Measurements from ENCODE around the gene SLC39A9. TPM values are rescaled to one million over a fixed set of nuclear protein-coding genes. Genes with fewer than 3 reads are reported as not detected.
A peak's percentile ranks its signal among the peaks of the same experiment; 100 is the strongest.

The SLC39A9 gene
- total RNA-seq, 6 donors from 2014 or later: 17.8 to 70.4 (median 54.0) TPM

- H3K27ac ChIP-seq: peak overlapping the region in 3 of 4 donors; percentile 18 to 53 (median 52)
- WGBS, 2 donors: 48 to 50% methylated on average over 1 of the region's 1 CpG
- H3K9me3 ChIP-seq: no peaks in the 10 kb centered on the region
- peaks cover 0 to 17% (median 0%) of the 10 kb centered on the region in 4 donors for H3K4me1 ChIP-seq
- no peak overlapping the region for H3K4me3 ChIP-seq
- ATAC-seq (ENCODE audit: low FRiP score in 2 of 2) (peak; percentile 6 to 71), DNase-seq (peak in 1 of 2 donors; percentile 45)
- no peaks in the 10 kb centered on the region for H3K27me3 ChIP-seq
- no peaks in the 10 kb centered on the region for H3K36me3 ChIP-seq
- TF ChIP-seq EP300 (IDR thresholded peaks at IDR 0.05) (no peak), POLR2AphosphoS5 (IDR thresholded peaks at IDR 0.05) (no peak), POLR2A (IDR thresholded peaks at IDR 0.05) (no peak)
- TF ChIP-seq, protein P1, sequence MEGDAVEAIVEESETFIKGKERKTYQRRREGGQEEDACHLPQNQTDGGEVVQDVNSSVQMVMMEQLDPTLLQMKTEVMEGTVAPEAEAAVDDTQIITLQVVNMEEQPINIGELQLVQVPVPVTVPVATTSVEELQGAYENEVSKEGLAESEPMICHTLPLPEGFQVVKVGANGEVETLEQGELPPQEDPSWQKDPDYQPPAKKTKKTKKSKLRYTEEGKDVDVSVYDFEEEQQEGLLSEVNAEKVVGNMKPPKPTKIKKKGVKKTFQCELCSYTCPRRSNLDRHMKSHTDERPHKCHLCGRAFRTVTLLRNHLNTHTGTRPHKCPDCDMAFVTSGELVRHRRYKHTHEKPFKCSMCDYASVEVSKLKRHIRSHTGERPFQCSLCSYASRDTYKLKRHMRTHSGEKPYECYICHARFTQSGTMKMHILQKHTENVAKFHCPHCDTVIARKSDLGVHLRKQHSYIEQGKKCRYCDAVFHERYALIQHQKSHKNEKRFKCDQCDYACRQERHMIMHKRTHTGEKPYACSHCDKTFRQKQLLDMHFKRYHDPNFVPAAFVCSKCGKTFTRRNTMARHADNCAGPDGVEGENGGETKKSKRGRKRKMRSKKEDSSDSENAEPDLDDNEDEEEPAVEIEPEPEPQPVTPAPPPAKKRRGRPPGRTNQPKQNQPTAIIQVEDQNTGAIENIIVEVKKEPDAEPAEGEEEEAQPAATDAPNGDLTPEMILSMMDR (IDR thresholded peaks at IDR 0.05): no peak
Measured at GRCh38 chr14:69506241-69506595, 107.7 kb downstream of the SLC39A9 start.

Other genes starting within 250 kb of the SLC39A9 start
- gene DCAF5, start 245.6 kb upstream of the SLC39A9 start, total RNA-seq: 10 to 100 TPM; 37.7 to 78.6 (median 49.0) TPM
- gene EXD2, start 207.2 kb upstream of the SLC39A9 start, total RNA-seq: 10 to 100 TPM; 18.4 to 30.4 (median 21.1) TPM
- 1 to 10 TPM in 3 of 6 donors, under 1 TPM in 3; under 0.01 to 8.4 (median 1.3) TPM for gene GALNT16, start 138.5 kb upstream of the SLC39A9 start, total RNA-seq
- 100 to 1,000 TPM in 2 of 6 donors, 10 to 100 TPM in 4; 36.7 to 121 (median 60.5) TPM for gene ERH, start 393 bp upstream of the SLC39A9 start, total RNA-seq
- 1 to 10 TPM in 2 of 6 donors, under 1 TPM in 4; under 0.01 to 1.7 (median 0.70) TPM for gene PLEKHD1, start 86.0 kb downstream of the SLC39A9 start, total RNA-seq
- not detected for gene CCDC177, start 176.2 kb downstream of the SLC39A9 start, total RNA-seq
- gene SUSD6, start 212.9 kb downstream of the SLC39A9 start, total RNA-seq: 10 to 100 TPM; 63.4 to 90.4 (median 81.6) TPM